ENCODE results near the gene NRBF2.

Gene NRBF2

GRCh38 chr10:63165249-63165648, 32.1 kb downstream of the NRBF2 start:
- no peak overlapping the region for H3K4me3 ChIP-seq (ENCODE audit: low read length)
- TF ChIP-seq CTCF (conservative IDR thresholded peaks at IDR 0.05; ENCODE audit: low read length), result no peak
- DNase-seq (ENCODE audit: low read depth), result no peak

DNA sequence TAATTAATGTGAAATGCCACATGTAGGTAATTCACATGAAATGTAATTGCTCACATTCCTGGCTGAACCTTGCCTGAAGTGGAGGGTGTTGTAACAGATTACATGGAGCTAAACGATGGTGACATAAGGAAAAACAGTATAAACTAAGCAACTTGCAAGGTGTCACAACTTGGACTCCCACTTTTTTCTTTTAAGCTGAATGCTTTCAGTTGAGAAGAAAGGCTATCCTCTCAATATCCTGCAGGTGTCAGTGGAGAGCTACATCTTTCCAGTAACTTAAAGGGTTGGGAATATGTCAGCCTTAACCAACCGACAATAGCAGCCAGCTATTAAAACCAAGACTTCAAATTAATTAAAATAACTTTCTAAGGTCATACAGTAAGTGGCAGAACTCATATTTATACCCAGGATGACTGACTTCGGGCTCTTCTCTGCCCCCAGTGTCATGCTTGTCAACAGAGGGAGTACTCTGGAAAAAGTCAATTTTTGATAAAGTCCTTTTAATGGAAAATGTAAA, 33.7 kb downstream of the NRBF2 start:
- TF ChIP-seq CTCF (conservative IDR thresholded peaks at IDR 0.05; ENCODE audit: low read length), result peak; percentile 79
- no peak overlapping the region for H3K4me3 ChIP-seq (ENCODE audit: low read length)
- DNase-seq (ENCODE audit: low read depth), result peak; percentile 77

DNA sequence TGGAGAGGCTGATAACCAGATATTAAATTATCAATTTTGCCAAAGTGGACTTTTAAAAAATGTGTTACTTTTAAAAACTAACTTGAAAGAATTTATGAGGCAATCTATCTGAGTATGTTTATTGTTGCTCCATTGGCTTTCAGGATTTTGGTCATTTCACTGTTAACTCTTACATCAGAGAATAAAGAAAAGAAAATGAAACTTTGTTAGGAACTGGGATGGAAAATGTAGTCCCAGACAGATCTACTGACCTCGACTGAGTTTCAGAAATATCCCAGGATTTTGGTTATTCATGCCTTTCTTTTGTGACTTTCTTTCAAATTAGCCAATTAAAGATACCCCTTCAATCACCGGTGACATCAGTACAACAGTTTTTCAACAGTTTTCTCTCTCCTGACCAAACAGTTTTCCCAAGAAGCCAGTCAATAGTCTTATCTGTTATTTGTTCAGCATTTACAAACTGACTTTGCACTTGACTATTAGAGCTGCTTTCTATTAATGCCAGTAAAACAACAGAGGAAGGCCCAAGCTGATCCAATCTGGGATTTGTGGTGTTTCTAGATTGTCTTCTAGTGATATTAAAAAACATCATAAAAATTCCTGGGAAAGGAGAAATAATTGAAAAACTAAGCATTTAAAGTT, 35.8 kb downstream of the NRBF2 start:
- no peak overlapping the region for H3K4me3 ChIP-seq (ENCODE audit: low read length)
- DNase-seq (ENCODE audit: low read depth), result no peak
- TF ChIP-seq CTCF (conservative IDR thresholded peaks at IDR 0.05; ENCODE audit: low read length), result no peak

- TF ChIP-seq CTCF (conservative IDR thresholded peaks at IDR 0.05; ENCODE audit: low read length), result no peak
- DNase-seq (ENCODE audit: low read depth), result peak; percentile 48
- no peak overlapping the region for H3K4me3 ChIP-seq (ENCODE audit: low read length)
These were observed 36.5 kb downstream of the NRBF2 start for GRCh38 chr10:63169624-63170023.

DNA sequence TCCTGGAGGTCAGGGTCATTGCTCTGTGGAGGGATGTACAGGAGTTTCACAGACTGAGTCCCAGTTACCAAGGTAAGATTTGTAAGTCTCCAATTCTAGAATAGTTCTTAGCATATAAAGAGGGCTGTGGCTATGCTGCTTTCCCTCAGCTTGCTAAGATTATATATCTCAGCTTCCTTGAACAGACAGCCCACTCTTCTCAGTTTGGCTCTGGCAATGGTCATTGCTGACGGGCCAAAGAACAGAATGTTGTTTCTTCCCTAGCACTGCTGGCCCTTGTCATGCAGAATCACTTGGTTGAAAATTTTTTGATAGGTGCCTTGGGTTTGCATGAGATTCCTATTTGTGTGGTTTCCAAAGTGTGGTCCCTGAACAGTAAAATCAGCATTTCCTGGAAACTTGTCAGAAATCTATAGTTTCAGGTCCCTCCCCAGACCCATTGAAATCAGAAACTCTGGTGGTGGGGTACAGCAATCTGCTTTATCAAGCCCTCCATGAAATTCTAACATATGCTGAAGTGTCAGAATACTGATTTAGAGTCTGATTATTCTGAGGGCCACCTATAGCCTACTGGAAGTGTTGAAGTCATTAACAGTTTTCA, 38.2 kb downstream of the NRBF2 start:
- no peak for DNase-seq (ENCODE audit: low read depth)
- H3K4me3 ChIP-seq (ENCODE audit: low read length), result no peak overlapping the region
- TF ChIP-seq CTCF (conservative IDR thresholded peaks at IDR 0.05; ENCODE audit: low read length), result no peak

- DNase-seq (ENCODE audit: low read depth), result no peak
- TF ChIP-seq CTCF (conservative IDR thresholded peaks at IDR 0.05; ENCODE audit: low read length), result no peak
- no peak overlapping the region for H3K4me3 ChIP-seq (ENCODE audit: low read length)
These were observed 38.8 kb downstream of the NRBF2 start for GRCh38 chr10:63171926-63172325.
